GM20000 (cell line): ENCODE measurements around the gene SCN5A.

Experiments used
- DNase-seq: peaks from one replicate; pipeline ENCODE4 v3.0.0; 2012; ENCODE audit warnings: low spot score
- TF ChIP-seq, protein P1 (sequence below): IDR thresholded peaks from 2 replicates; pipeline ENCODE4 v1.5.1; 2012; ENCODE audit warnings: mild to moderate bottlenecking, control low read depth; ENCODE audit errors: extremely low read depth, missing control alignments

SCN5A gene

DNA sequence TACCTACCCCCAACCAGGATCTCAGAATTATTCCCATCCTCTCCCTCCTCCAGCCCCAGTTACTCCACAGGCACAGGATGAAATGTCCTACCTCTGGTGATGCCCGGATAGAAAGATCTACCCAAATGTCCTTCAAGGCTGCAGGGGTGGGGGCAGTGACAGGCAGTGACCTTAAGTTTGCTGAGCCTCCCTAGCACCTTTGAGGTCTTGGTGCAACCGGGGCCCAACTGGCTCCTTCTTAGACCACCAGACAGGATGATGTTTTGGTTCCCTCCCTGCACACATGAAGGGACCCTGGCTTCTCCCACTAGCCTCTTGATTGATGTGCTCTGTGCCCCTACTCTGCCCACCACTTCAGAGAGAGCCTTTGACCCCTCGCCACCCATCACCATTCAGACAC is 117.0 kb downstream of the SCN5A start:
- DNase-seq: no peak
- TF ChIP-seq, protein P1, sequence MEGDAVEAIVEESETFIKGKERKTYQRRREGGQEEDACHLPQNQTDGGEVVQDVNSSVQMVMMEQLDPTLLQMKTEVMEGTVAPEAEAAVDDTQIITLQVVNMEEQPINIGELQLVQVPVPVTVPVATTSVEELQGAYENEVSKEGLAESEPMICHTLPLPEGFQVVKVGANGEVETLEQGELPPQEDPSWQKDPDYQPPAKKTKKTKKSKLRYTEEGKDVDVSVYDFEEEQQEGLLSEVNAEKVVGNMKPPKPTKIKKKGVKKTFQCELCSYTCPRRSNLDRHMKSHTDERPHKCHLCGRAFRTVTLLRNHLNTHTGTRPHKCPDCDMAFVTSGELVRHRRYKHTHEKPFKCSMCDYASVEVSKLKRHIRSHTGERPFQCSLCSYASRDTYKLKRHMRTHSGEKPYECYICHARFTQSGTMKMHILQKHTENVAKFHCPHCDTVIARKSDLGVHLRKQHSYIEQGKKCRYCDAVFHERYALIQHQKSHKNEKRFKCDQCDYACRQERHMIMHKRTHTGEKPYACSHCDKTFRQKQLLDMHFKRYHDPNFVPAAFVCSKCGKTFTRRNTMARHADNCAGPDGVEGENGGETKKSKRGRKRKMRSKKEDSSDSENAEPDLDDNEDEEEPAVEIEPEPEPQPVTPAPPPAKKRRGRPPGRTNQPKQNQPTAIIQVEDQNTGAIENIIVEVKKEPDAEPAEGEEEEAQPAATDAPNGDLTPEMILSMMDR: no peak

DNA sequence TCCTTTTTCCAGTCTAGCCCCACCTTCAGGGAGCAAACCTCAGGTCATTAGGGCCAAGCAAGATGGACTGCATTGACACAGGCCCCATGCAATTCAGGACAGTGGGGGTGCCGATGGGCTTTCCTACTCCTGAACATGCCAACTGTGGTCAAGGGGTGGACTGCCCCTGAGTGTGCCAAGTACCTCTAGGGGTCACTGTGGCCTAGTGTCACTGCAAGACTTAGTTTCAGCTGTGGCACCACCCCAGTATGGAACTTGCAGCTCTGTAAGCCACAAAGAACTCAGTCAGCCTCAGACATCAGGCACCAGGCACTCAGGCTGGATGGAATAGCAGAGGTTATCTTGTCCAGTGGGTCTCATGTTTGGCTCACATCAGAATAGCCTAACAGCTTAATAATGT is 121.0 kb downstream of the SCN5A start:
- DNase-seq: no peak
- TF ChIP-seq, protein P1: no peak

DNA sequence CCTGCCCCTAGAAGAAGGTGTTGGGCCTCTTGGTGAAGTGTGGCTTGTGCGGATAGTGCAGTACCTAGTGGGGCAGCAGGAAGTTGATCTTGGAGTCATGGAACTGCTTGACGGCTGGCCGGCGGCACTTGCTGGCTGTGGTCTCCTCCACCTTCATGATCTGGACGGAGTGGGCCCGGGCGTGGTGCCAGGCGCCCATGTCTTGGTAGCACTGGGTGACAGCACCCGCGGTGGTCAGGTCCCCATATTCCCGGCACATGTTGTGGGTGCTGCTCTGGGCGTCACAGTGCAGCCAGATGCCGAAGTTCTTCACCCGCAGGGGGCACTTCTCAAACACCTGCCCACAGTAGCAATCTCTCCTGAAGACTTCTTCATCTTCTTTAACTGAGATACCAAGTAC is 122.7 kb downstream of the SCN5A start:
- TF ChIP-seq, protein P1: no peak
- no peak for DNase-seq

DNA sequence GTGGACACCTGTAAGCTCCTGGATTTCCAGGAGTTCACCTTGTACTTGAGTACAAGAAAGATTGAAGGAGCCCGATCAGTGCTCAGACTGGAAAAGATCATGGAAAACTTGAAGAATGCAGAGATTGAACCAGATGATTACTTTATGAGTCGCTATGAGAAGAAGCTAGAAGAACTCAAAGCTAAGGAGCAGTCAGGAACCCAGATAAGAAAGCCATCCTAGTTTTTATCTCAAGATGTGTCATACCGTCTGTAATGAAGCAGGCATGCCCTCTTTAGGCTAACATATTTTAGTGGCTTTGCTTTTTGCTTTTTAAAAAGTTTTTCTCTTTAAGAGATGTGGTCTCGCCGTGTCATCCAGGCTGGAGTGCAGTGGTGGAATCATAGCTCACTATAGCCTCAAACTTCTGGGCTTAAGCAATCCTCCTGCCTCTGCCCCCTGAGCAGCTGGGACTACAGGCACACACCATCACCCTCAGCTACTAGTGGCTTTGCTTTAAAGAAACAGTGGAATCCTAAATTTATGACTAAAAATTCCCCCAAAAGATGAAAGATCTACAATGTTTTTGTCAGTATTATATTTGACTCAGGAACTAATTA is 125.2 kb downstream of the SCN5A start:
- no peak for DNase-seq
- TF ChIP-seq, protein P1: no peak

DNA sequence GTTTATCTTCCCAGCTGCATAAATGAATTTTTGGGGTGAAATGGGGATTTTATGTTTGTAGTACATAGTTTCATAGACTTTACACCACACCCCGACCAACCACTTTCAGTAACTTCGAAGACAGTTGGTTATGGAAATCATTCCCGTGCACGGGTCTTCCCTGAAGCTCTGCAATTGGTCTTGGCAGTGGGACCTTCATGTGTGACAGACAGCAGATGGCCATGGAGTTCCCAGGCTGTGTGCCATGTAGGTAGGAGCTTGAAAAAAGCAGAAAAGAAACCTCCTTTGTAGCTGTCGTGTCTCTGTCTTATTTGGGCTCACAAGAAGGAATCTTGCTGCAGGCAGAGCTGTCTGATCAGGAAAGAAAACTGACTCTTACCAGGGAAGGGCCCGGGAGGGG is 127.5 kb downstream of the SCN5A start:
- TF ChIP-seq, protein P1: no peak
- no peak for DNase-seq

DNA sequence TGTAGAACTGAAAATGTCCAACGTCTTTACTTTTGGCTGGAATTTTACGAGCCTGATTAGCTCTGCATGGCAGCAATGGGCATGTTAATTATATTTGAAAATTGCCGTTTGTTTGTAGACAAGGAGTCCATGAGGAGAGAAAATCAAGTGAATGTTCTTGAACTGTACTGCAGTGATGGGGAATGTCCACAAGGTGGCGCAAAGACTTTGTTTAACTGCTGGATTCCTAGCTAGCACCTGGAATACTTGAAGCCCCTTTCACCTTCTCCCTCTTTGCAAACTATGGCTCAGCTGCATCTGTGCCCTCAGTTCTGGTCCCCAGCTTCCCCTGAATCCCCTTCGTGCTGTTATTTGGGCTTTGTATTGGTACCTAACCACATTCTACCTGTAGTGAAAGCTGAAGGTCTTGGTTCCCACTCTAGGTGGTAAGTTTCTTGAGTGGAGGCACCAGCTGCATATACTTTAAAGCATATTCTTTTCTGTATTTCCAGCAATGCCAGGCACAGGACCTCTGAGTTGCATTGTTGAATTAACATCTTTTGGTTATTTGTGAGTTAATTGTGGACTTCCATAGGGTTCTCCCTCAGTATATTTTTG is 128.0 kb downstream of the SCN5A start:
- peak; percentile 73 for DNase-seq
- TF ChIP-seq, protein P1: peak; percentile 77

DNA sequence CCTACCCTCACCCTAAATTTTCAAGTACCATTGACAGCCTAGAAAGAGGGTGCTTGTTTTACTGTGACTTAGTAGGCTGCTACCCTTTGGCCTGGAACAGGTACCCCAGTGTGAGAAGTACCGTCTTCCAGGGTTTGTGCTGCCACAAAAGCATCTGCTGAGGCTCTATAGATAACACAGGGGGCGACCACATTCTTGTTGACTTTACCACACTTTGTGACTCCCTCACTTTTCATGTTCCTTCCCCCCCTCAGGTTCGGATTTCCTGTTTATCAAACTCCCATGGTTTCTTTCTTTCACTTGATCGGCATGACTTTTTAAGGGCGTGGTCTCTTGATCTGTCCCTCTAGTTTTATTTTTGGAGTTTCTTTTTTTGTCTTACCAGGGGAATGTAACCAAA is 129.8 kb downstream of the SCN5A start:
- no peak for DNase-seq
- TF ChIP-seq, protein P1: no peak
